SW480 (cell line): ENCODE results near the gene PTX4.

Source experiments
- DNase-seq: peaks from one replicate; pipeline ENCODE4 v3.0.0-alpha.2; 2016; ENCODE audit warnings: low spot score

PTX4 gene

GRCh38 chr16:1488619-1489018 is at the start of gene PTX4:
PTX4 (minus strand) TSS chr16:1488944; CDS start chr16:1488909, 35 bp downstream.
- no peak for DNase-seq

- DNase-seq = no peak
Observed at GRCh38 chr16:1537763-1538289, 49.1 kb upstream of the PTX4 start.

- no peak for DNase-seq
Observed at GRCh38 chr16:1537138-1537577, 48.4 kb upstream of the PTX4 start.

- no peak for DNase-seq
Observed at GRCh38 chr16:1536601-1537000, 47.9 kb upstream of the PTX4 start.

DNA sequence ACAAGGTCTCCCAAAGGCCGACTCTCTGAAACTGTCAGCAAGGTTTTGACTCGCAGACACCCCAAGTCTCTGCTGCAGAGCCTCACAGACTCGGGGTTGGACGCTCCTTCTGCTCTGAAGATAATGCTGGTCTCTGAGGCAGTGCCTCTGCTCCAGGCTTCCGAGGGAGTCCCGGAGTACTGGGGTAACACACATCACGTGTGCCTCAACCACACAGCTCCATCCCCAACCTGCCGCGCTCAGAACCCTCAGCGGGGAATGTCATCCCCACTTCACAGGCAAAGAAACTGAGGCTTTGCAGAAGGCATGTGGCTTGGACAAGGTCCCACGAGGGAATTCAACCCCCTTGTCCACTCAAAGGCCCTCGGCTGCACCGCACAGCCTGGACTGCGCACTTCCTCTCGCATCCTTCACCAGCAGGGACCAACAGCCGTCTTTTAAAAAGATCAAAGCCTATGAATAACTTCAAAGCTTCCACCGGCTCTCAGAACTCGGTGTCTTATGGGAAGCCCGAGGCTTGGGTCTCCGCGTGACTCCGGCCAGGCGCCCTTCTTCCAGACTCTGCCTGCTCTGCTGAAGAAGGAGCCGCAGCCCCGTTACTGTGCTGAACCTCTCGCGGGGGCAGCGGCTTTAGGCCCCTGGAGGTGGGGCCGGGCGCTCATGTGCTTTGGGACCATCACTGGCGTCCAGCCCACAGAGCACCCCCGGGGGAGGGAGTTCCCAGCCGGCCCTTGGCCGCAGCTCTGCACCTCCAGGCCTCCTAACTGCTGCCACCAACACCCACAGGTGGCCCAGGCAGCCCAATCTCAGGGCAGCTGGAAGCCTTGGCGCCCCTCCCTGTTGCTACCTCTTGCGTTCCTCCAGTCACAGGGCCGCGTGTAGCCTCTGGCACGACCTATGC is 46.9 kb upstream of the PTX4 start:
- DNase-seq = peak; percentile 63

- DNase-seq = no peak
Observed at GRCh38 chr16:1534021-1535020, 45.6 kb upstream of the PTX4 start.

- no peak for DNase-seq
Observed at GRCh38 chr16:1533443-1533951, 44.8 kb upstream of the PTX4 start, which contains the start of gene TMEM204. TMEM204 (plus strand) TSS chr16:1533666; CDS start chr16:1534276, 610 bp downstream.

GRCh38 chr16:1532771-1533170 is 44.0 kb upstream of the PTX4 start:
- DNase-seq = no peak

DNA sequence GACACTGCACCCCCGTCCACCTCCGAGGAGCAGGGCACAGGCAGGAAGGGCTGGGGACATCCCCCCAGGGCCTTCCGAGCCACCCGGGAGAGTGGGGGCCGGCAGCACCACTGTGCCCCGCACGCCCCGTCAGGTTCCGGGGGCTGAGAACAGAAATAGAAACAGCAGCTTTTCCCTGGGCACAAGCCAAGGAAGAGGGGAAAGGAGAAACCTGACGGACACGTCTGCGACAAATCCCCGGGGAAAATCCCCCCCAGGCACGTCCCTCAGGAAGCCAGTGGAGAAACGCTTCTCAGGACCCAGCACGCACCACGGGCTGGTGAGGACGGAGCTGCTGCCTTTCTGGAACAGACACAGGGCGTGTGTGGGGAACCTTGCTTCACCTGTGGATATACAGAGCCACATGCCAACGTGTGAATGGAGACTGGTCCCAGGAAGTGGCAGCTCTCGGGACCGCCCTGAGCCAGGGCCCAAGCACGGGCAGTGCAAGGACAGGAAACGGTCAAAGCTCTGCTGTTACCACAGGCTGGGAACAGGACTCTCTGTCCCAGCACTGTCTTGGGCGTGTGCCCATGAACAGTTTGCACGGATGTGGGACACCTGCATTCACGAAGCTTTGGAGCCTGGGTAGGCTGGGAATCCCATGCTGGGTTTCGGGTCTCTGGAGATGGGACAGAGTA is 43.5 kb upstream of the PTX4 start:
- DNase-seq = no peak

DNA sequence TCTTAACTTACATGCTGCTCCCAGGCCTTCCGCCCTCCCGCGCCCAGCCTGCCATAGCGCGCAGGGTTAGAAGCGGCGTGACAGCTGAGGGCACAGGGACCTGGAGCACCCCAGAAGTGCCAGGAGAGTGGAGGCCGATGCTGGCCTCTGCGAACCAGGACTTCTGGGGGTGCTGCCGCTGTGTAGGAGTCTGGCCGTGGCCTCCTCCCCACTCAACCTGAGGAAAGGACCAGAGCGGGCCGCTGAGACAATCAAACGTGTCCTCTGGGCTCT is 42.8 kb upstream of the PTX4 start:
- DNase-seq = no peak

GRCh38 chr16:1530883-1531637 is 42.3 kb upstream of the PTX4 start:
- DNase-seq = no peak

- DNase-seq = no peak
Observed at GRCh38 chr16:1530349-1530882, 41.7 kb upstream of the PTX4 start.

GRCh38 chr16:1528921-1529537 is 40.3 kb upstream of the PTX4 start:
- no peak for DNase-seq

GRCh38 chr16:1527836-1528811 is 39.4 kb upstream of the PTX4 start:
- no peak for DNase-seq

DNA sequence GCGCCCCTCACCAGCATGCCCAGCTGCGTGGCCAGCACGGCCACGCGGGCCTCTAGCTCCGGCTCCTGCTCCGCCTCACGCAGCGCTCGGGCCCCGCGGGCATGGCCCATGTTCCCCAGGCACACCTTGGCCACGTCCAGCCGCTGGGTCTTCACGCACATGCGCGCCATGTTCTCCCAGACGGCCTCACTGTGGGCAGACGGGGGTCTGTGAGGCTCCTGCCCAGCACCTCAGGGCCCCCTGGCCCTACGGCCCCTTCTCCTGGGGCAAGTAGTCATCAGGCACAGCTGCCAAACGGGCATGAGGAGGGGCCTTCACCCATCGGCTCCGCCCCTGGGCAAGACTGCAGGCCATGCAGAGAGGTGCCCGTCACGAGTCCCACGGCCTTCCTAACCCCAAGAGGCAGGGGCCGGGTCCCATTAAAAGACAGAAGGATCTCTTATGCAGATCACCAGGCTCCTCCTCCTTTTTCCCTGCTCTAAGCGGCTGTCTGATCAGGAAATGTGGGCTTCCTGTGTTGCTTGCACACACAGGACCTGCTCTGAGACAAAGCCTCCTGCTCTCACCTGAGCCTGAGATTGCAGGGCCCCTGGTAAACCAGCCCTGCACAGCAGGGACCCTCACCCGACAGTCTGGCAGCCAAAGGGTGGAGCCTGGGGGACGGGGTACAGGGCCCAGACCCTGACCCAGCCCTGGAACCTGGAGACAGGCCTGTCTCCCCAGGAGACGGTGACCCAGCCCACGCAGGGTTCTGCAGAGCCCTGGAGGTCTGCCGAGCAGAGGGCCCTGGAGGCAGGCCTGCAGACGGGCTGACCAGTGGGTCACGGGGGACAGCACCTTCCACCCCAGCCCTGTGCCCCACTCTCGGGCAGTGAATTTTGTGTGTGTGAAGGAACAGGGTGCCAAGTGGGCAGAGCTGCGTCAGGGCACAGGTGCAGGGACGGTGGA is 38.1 kb upstream of the PTX4 start:
- DNase-seq = no peak

GRCh38 chr16:1525871-1526607 is 37.3 kb upstream of the PTX4 start:
- no peak for DNase-seq

DNA sequence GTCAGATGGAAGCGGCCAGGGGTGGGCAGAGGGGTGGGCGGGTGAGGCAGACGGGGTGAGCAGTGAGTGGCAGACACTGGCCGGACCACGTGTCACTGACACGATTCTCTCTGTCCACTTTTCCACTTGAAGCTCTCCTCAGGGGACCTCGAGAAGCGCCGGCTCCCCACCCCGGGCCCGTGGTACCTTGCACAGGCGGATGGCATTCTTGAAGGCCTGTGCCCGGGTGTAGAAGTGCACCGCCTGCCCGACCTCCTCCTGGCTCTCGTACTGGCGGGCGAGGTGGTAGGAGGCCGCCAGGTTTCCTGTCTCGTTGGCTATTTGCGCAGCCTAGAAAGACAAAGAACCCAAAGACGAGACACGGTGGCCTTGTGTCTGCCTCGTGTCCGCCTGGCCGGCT is 35.6 kb upstream of the PTX4 start:
- DNase-seq = no peak
